Measurements from ENCODE around the gene GRIA4.

DNA sequence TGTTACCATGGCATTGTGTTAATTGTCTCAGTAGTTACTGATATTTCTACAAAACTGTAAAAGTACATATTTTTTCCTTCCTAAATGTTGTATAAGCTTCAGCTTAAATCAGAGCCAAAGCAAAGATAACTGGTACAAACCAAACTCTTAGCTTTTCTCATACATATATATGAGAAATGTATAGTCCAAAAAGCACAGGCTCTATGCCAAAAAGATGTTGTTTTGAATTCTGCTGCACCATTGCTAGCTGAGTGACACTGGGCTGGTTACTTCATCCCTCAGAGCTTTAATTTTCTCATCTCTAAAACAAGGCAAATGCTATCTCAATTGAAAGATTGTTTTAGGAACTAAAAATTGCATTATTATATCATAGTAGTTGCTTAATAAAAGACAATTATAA is 6.7 kb upstream of the GRIA4 start:
- TF ChIP-seq POLR2A (IDR thresholded peaks at IDR 0.05): no peak
- TF ChIP-seq, protein P1, sequence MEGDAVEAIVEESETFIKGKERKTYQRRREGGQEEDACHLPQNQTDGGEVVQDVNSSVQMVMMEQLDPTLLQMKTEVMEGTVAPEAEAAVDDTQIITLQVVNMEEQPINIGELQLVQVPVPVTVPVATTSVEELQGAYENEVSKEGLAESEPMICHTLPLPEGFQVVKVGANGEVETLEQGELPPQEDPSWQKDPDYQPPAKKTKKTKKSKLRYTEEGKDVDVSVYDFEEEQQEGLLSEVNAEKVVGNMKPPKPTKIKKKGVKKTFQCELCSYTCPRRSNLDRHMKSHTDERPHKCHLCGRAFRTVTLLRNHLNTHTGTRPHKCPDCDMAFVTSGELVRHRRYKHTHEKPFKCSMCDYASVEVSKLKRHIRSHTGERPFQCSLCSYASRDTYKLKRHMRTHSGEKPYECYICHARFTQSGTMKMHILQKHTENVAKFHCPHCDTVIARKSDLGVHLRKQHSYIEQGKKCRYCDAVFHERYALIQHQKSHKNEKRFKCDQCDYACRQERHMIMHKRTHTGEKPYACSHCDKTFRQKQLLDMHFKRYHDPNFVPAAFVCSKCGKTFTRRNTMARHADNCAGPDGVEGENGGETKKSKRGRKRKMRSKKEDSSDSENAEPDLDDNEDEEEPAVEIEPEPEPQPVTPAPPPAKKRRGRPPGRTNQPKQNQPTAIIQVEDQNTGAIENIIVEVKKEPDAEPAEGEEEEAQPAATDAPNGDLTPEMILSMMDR (IDR thresholded peaks at IDR 0.05): no peak

All from lower leg skin (tissue), 3 donors.